Loucy (cell line): Measurements from ENCODE around the gene GJA10.
"Not testable (repeated sequence)": the region's sequence is repeated elsewhere in the genome, so short reads cannot be mapped to it uniquely, and the experiment has no call there.

ENCODE experiments used
- H2AFZ ChIP-seq: fragments of 200-600 bp; sonication (generic); 2 replicates; pipeline ENCODE4 v1.6.0; 2016; ENCODE audit warnings: antibody characterized with exemption, mild to moderate bottlenecking, low read length, moderate library complexity
- H3F3A ChIP-seq: fragments of 200-600 bp; 2 replicates; pipeline ENCODE4 v1.6.0; 2016; ENCODE audit warnings: antibody characterized with exemption, low read depth, mild to moderate bottlenecking
- H3K27me3 ChIP-seq: fragments of 200-600 bp; sonication (generic); 2 replicates; pipeline ENCODE4 v1.6.1; 2014; ENCODE audit warnings: low read length, mild to moderate bottlenecking; ENCODE audit not compliant: insufficient read depth, poor library complexity, severe bottlenecking
- H3K36me3 ChIP-seq: fragments of 200-600 bp; sonication (generic); 2 replicates; pipeline ENCODE4 v1.6.1; 2016; ENCODE audit warnings: low read length; ENCODE audit not compliant: insufficient read depth
- H3K4me1 ChIP-seq: fragments of 200-600 bp; sonication (generic); 2 replicates; pipeline ENCODE4 v1.5.1; 2014; ENCODE audit warnings: low read length, mild to moderate bottlenecking; ENCODE audit not compliant: insufficient read depth, poor library complexity, severe bottlenecking
- H3K4me2 ChIP-seq: fragments of 200-600 bp; sonication (generic); 2 replicates; pipeline ENCODE4 v1.6.0; 2014; ENCODE audit warnings: antibody characterized with exemption, low read length, low read depth, mild to moderate bottlenecking; ENCODE audit not compliant: poor library complexity, severe bottlenecking
- H3K4me3 ChIP-seq: fragments of 200-600 bp; sonication (generic); 2 replicates; pipeline ENCODE4 v1.5.1; 2014; ENCODE audit warnings: low read length, mild to moderate bottlenecking, mixed read lengths; ENCODE audit not compliant: poor library complexity, severe bottlenecking
- H3K79me2 ChIP-seq: fragments of 200-600 bp; sonication (generic); 2 replicates; pipeline ENCODE4 v1.6.1; 2014; ENCODE audit warnings: low read length; ENCODE audit not compliant: insufficient read depth
- H3K9ac ChIP-seq: fragments of 200-600 bp; sonication (generic); 2 replicates; pipeline ENCODE4 v1.6.0; 2014; ENCODE audit warnings: mild to moderate bottlenecking, low read depth, low read length, moderate library complexity; ENCODE audit not compliant: poor library complexity, severe bottlenecking
- H3K9me2 ChIP-seq: fragments of 200-600 bp; sonication (generic); replicated peaks from 2 replicates; pipeline ENCODE4 v1.6.1; 2016; ENCODE audit warnings: low read depth, low read length, mixed read lengths
- H3K9me3 ChIP-seq: fragments of 200-600 bp; sonication (generic); 2 replicates; pipeline ENCODE4 v1.6.1; 2014; ENCODE audit warnings: mild to moderate bottlenecking, antibody characterized with exemption, low read length, low read depth; ENCODE audit not compliant: insufficient read depth
- H4K20me1 ChIP-seq: fragments of 200-600 bp; sonication (generic); 2 replicates; pipeline ENCODE4 v1.6.0; 2014; ENCODE audit warnings: antibody characterized with exemption, low read length, mild to moderate bottlenecking; ENCODE audit not compliant: insufficient read depth, poor library complexity, severe bottlenecking
- CTCF ChIP-seq: fragments of 200-600 bp; sonication (generic); conservative IDR thresholded peaks from 2 replicates; pipeline ENCODE4 v1.5.1; 2014; ENCODE audit warnings: mild to moderate bottlenecking, antibody characterized with exemption, low read length
- EZH2phosphoT487 ChIP-seq: fragments of 200-600 bp; IDR thresholded peaks from 2 replicates; pipeline ENCODE4 v1.6.1; 2018; ENCODE audit warnings: antibody characterized with exemption, mild to moderate bottlenecking, moderate library complexity, borderline replicate concordance

Gene GJA10

DNA sequence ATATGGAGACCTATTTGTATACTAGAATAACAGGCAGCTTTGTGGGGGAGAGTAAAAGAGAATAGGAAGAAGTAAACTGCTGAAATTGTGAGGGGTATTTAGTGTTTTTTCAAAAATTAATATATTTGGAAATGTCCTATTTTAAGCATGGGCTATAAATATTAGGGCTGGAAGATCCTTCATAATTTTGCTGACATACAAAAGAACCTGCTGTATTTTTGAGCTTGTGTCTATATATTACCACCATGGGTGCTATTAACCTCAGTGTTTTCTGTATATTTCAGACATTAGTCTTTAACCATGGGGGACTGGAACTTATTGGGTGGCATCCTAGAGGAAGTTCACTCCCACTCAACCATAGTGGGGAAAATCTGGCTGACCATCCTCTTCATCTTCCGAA is at the start of gene GJA10:
Gene GJA10, plus strand, starts transcription at position 301 of the 400 bp plus-strand sequence. Its CDS starts 0 bp downstream, at position 301.
- H3K36me3 ChIP-seq, result no peaks in the 10 kb centered on the region
- no peaks in the 10 kb centered on the region for H3K9me3 ChIP-seq
- H3K4me3 ChIP-seq, result no peak within 1 kb of the TSS
- H3K27me3 ChIP-seq, result no peaks in the 10 kb centered on the region
- H3K4me1 ChIP-seq, result no peaks in the 10 kb centered on the region
- H3K9ac ChIP-seq, result no peak within 1 kb of the TSS
- H2AFZ ChIP-seq, result no peak within 1 kb of the TSS
- no peaks in the 10 kb centered on the region for H3K79me2 ChIP-seq
- TF ChIP-seq CTCF (no peak), EZH2phosphoT487 (no peak)
- H4K20me1 ChIP-seq, result no peaks in the 10 kb centered on the region
- no peaks in the 10 kb centered on the region for H3K9me2 ChIP-seq
- H3F3A ChIP-seq, result no peaks in the 10 kb centered on the region
- no peak within 1 kb of the TSS for H3K4me2 ChIP-seq

- H3K4me1 ChIP-seq, H2AFZ ChIP-seq, H3K4me3 ChIP-seq, H3K4me2 ChIP-seq, H3K9ac ChIP-seq, H3K9me3 ChIP-seq, H3K27me3 ChIP-seq, H4K20me1 ChIP-seq, H3F3A ChIP-seq, H3K9me2 ChIP-seq: not testable (repeated sequence)
- peaks cover 23% of the 10 kb centered on the region; the same call in 1 of the 2 replicates for H3K36me3 ChIP-seq
- H3K79me2 ChIP-seq, result peaks cover 19% of the 10 kb centered on the region; the same call in 1 of the 2 replicates
These were observed 46.8 kb upstream of the GJA10 start for GRCh38 chr6:89847513-89847912.

GRCh38 chr6:89853068-89853467 is 41.2 kb upstream of the GJA10 start:
- H3K9ac ChIP-seq, result no peak overlapping the region
- TF ChIP-seq CTCF, result no peak
- TF ChIP-seq EZH2phosphoT487, result no peak
- no peak overlapping the region for H3K4me3 ChIP-seq
- no peaks in the 10 kb centered on the region for H3K27me3 ChIP-seq
- no peak overlapping the region for H3K4me2 ChIP-seq
- H3F3A ChIP-seq, result no peaks in the 10 kb centered on the region
- no peaks in the 10 kb centered on the region for H3K9me3 ChIP-seq
- H3K9me2 ChIP-seq, result no peaks in the 10 kb centered on the region
- H3K79me2 ChIP-seq, result no peaks in the 10 kb centered on the region; the same call in 1 of the 2 replicates
- H3K36me3 ChIP-seq, result peaks cover 64% of the 10 kb centered on the region
- no peak overlapping the region for H2AFZ ChIP-seq
- H3K4me1 ChIP-seq, result no peaks in the 10 kb centered on the region
- H4K20me1 ChIP-seq, result no peaks in the 10 kb centered on the region

DNA sequence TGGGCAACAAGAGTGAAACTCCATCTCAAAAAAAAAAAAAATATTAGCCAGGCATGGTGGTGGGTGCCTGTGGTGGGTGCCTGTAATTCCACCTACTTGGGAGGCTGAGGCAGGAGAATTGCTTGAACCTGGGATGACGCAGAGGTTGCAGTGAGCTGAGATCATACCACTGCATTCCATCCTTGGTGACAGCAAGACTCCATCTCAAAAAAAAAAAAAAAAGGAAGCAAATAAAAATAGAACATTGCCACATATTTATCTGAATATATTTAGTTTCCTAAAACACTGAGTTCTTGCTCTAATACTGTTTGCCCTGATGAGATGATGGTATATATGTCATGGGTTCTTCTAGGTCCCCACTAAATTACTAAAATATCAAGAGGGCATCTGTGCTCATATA is 36.2 kb upstream of the GJA10 start:
- no peak overlapping the region for H3K4me2 ChIP-seq
- TF ChIP-seq EZH2phosphoT487, result no peak
- H3K36me3 ChIP-seq, result peaks cover 83% of the 10 kb centered on the region
- H3K79me2 ChIP-seq, result no peaks in the 10 kb centered on the region
- H3K4me3 ChIP-seq, result no peak overlapping the region
- no peaks in the 10 kb centered on the region for H3K9me2 ChIP-seq
- no peaks in the 10 kb centered on the region for H4K20me1 ChIP-seq
- H3K9ac ChIP-seq, result no peak overlapping the region
- no peaks in the 10 kb centered on the region for H3K27me3 ChIP-seq
- no peaks in the 10 kb centered on the region for H3K9me3 ChIP-seq
- no peak overlapping the region for H2AFZ ChIP-seq
- no peaks in the 10 kb centered on the region for H3K4me1 ChIP-seq
- H3F3A ChIP-seq, result no peaks in the 10 kb centered on the region
